Stimulated activated CD8-positive, alpha-beta memory T cell treated with anti-CD3 and anti-CD28 coated beads, Interleukin-2, amount 100 ng/mL, for 48 hours (primary cell): ENCODE data around the gene NEK10.

Source experiments
- DNase-seq, 2 donors: peaks; one replicate each; pipeline ENCODE4 v3.0.0-alpha.2; 2020; ENCODE audit warnings: low read depth in 2 of 2

NEK10 gene

GRCh38 chr3:27228805-27229204, 140.4 kb downstream of the NEK10 start:
- DNase-seq = no peak

- no peak for DNase-seq
Observed at GRCh38 chr3:27224197-27224596, 145.0 kb downstream of the NEK10 start.

GRCh38 chr3:27221264-27221932, 147.8 kb downstream of the NEK10 start:
- DNase-seq = no peak

- DNase-seq = no peak
Observed at GRCh38 chr3:27220166-27220565, 149.0 kb downstream of the NEK10 start.

GRCh38 chr3:27219127-27219845, 149.9 kb downstream of the NEK10 start:
- no peak for DNase-seq

- no peak for DNase-seq
Observed at GRCh38 chr3:27216955-27217552, 152.1 kb downstream of the NEK10 start.

GRCh38 chr3:27216295-27216855, 152.8 kb downstream of the NEK10 start:
- DNase-seq = no peak

GRCh38 chr3:27213450-27213849, 155.7 kb downstream of the NEK10 start:
- no peak for DNase-seq

GRCh38 chr3:27209617-27210264, 159.4 kb downstream of the NEK10 start:
- DNase-seq = no peak

GRCh38 chr3:27208961-27209616, 160.1 kb downstream of the NEK10 start:
- no peak for DNase-seq

GRCh38 chr3:27202959-27203358, 166.2 kb downstream of the NEK10 start:
- no peak for DNase-seq

- no peak for DNase-seq
Observed at GRCh38 chr3:27201492-27201891, 167.7 kb downstream of the NEK10 start.

- no peak for DNase-seq
Observed at GRCh38 chr3:27200721-27201489, 168.3 kb downstream of the NEK10 start.

GRCh38 chr3:27194861-27195483, 174.2 kb downstream of the NEK10 start:
- no peak for DNase-seq

GRCh38 chr3:27193056-27193455, 176.1 kb downstream of the NEK10 start:
- no peak for DNase-seq

GRCh38 chr3:27186013-27186412, 183.2 kb downstream of the NEK10 start:
- no peak for DNase-seq

GRCh38 chr3:27185231-27185989, 183.8 kb downstream of the NEK10 start:
- no peak for DNase-seq

- DNase-seq = no peak
Observed at GRCh38 chr3:27184261-27184660, 184.9 kb downstream of the NEK10 start.

GRCh38 chr3:27176256-27176655, 192.9 kb downstream of the NEK10 start:
- no peak for DNase-seq

GRCh38 chr3:27174530-27174929, 194.7 kb downstream of the NEK10 start:
- DNase-seq = no peak
